ENCODE results near the gene GSDMA. TPM values are rescaled to one million over a fixed set of nuclear protein-coding genes. Genes with fewer than 3 reads are reported as not detected.

Gene GSDMA
- total RNA-seq, 4 donors from 2014 or later, result 26.7 to 156 (median 105) TPM

- H3K4me1 ChIP-seq, result peaks cover 24% of the 10 kb centered on the region
- 85% methylated on average over 24 of the region's 26 CpGs for WGBS
- DNase-seq (ENCODE audit: low spot score in 2 of 2), result no peak
- H3K27me3 ChIP-seq, result no peaks in the 10 kb centered on the region
- H3K4me3 ChIP-seq, result no peak overlapping the region
- H3K27ac ChIP-seq, result no peak overlapping the region
- H3K36me3 ChIP-seq, result peaks cover 21% of the 10 kb centered on the region
- H3K9me3 ChIP-seq, result no peaks in the 10 kb centered on the region
- no peak for TF ChIP-seq CTCF (IDR thresholded peaks at IDR 0.05)
- no peak for TF ChIP-seq POLR2AphosphoS5 (IDR thresholded peaks at IDR 0.05)
- no peak for TF ChIP-seq EP300 (IDR thresholded peaks at IDR 0.05)
- TF ChIP-seq POLR2A (IDR thresholded peaks at IDR 0.05), result no peak
Measured at GRCh38 chr17:40015998-40016985, 53.5 kb downstream of the GSDMA start.

GRCh38 chr17:40017422-40018080 is 54.7 kb downstream of the GSDMA start:
- Histone ChIP-seq H3K27ac (no peak overlapping the region), H3K36me3 (peaks cover 34% of the 10 kb centered on the region), H3K4me3 (no peak overlapping the region), H3K4me1 (peaks cover 25% of the 10 kb centered on the region), H3K27me3 (no peaks in the 10 kb centered on the region), H3K9me3 (no peaks in the 10 kb centered on the region)
- WGBS, result 55% methylated on average over 14 of the region's 15 CpGs
- DNase-seq (ENCODE audit: low spot score in 2 of 2), result no peak
- no peak for TF ChIP-seq POLR2AphosphoS5 (IDR thresholded peaks at IDR 0.05)

GRCh38 chr17:40018211-40019121 is 55.7 kb downstream of the GSDMA start:
- Histone ChIP-seq H3K36me3 (peaks cover 43% of the 10 kb centered on the region), H3K4me3 (no peak overlapping the region), H3K27ac (no peak overlapping the region), H3K4me1 (peaks cover 24% of the 10 kb centered on the region), H3K27me3 (no peaks in the 10 kb centered on the region), H3K9me3 (no peaks in the 10 kb centered on the region)
- TF ChIP-seq POLR2AphosphoS5 (IDR thresholded peaks at IDR 0.05) (no peak), EP300 (IDR thresholded peaks at IDR 0.05) (no peak), CTCF (IDR thresholded peaks at IDR 0.05) (no peak), POLR2A (IDR thresholded peaks at IDR 0.05) (no peak)
- no peak for DNase-seq (ENCODE audit: low spot score in 2 of 2)
- 34% methylated on average over 11 of the region's 15 CpGs for WGBS

GRCh38 chr17:40019140-40019991 is 56.6 kb downstream of the GSDMA start:
- peaks cover 48% of the 10 kb centered on the region for H3K36me3 ChIP-seq
- H3K4me3 ChIP-seq, result no peak overlapping the region

GRCh38 chr17:40020146-40020545 is 57.3 kb downstream of the GSDMA start:
- DNase-seq (ENCODE audit: low spot score in 2 of 2), result no peak
- 90% methylated on average over 13 of the region's 13 CpGs for WGBS
- no peaks in the 10 kb centered on the region for H3K27me3 ChIP-seq
- H3K4me3 ChIP-seq, result no peak overlapping the region
- no peak overlapping the region for H3K27ac ChIP-seq
- no peak for TF ChIP-seq EP300 (IDR thresholded peaks at IDR 0.05)
- TF ChIP-seq CTCF (IDR thresholded peaks at IDR 0.05), result no peak
- no peak for TF ChIP-seq POLR2AphosphoS5 (IDR thresholded peaks at IDR 0.05)
- TF ChIP-seq POLR2A (IDR thresholded peaks at IDR 0.05), result no peak
- peaks cover 11% of the 10 kb centered on the region for H3K4me1 ChIP-seq
- peaks cover 52% of the 10 kb centered on the region for H3K36me3 ChIP-seq
- H3K9me3 ChIP-seq, result no peaks in the 10 kb centered on the region

More at GRCh38 chr17:40019140-40019991, 56.6 kb downstream of the GSDMA start:
- DNase-seq (ENCODE audit: low spot score in 2 of 2), result no peak
- Histone ChIP-seq H3K9me3 (no peaks in the 10 kb centered on the region), H3K27ac (no peak overlapping the region), H3K27me3 (no peaks in the 10 kb centered on the region), H3K4me1 (peaks cover 15% of the 10 kb centered on the region)
- 85% methylated on average over 15 of the region's 24 CpGs for WGBS
- no peak for TF ChIP-seq EP300 (IDR thresholded peaks at IDR 0.05)

All from suprapubic skin (tissue), 4 donors.